ENCODE results near the gene CARD19. TPM values are rescaled to one million over a fixed set of nuclear protein-coding genes. Genes with fewer than 3 reads are reported as not detected.

CARD19 gene
- total and polyA plus RNA-seq, 7 experiments from 2014 or later: 43.0 to 90.0 (median 59.2) TPM

GRCh38 chr9:93161786-93162562 lies 66.0 kb downstream of the CARD19 start:
- H3K4me3 ChIP-seq (ENCODE audit: low read length): no peak overlapping the region
- intact Hi-C loops (cut with micrococcal nuclease): loop anchor here in 1 of 2 donors (2.0 to 5.0 kb wide), 2 partner anchors 53 to 800 kb away; no protein-coding TSS in a partner anchor
- Mint-ChIP-seq H3K27ac (no peak overlapping the region), H3K36me3 (no peaks in the 10 kb centered on the region), H3K4me3 (no peak overlapping the region), H3K4me1 (peaks cover 0 to 10% (median 6%) of the 10 kb centered on the region in 7 donors), H3K27me3 (no peaks in the 10 kb centered on the region), H3K9me3 (no peaks in the 10 kb centered on the region)
- ChIA-PET CTCF (interaction anchor here (0.6 to 1.3 kb wide), 5 partner anchors 9 to 403 kb away, joined by 3 to 4 read pairs (median 3); no protein-coding TSS in a partner anchor), POLR2A (no interaction called here)
- H3K9me3 ChIP-seq (ENCODE audit: control insufficient read depth in 2 of 3, low read length in 3 of 3): no peaks in the 10 kb centered on the region
- H3K4me1 ChIP-seq (ENCODE audit: control insufficient read depth in 2 of 2, insufficient read depth in 2 of 2, low read length in 2 of 2): peaks cover 0 to 5% of the 10 kb centered on the region in 2 donors
- no peaks in the 10 kb centered on the region for H3K36me3 ChIP-seq (ENCODE audit: control insufficient read depth in 2 of 3, insufficient read depth in 3 of 3, low read length in 3 of 3)
- DNase-seq: no peak
- no peak for ATAC-seq
- H3K27ac ChIP-seq (ENCODE audit: low read depth, low read length): no peak overlapping the region
- no peaks in the 10 kb centered on the region for H3K27me3 ChIP-seq (ENCODE audit: control insufficient read depth in 2 of 2, insufficient read depth in 2 of 2, low read length in 2 of 2)

Other genes with a start within 250 kb of the CARD19 start
- 10 to 100 TPM; 12.4 to 25.4 (median 14.0) TPM for gene ZNF484, start 218.2 kb upstream of the CARD19 start, total RNA-seq
- 1 to 10 TPM; 7.1 to 7.2 TPM for gene ZNF484, start 218.2 kb upstream of the CARD19 start, polyA plus RNA-seq
- gene FGD3, start 148.7 kb upstream of the CARD19 start, total RNA-seq: 100 to 1,000 TPM; 141 to 341 (median 193) TPM
- 100 to 1,000 TPM; 114 to 216 TPM for gene FGD3, start 148.7 kb upstream of the CARD19 start, polyA plus RNA-seq
- 10 to 100 TPM; 62.8 to 83.5 (median 68.7) TPM for gene SUSD3, start 37.5 kb upstream of the CARD19 start, total RNA-seq
- 100 to 1,000 TPM; 186 to 315 TPM for gene SUSD3, start 37.5 kb upstream of the CARD19 start, polyA plus RNA-seq
- 100 to 1,000 TPM in 2 of 5 experiments, 10 to 100 TPM in 3; 30.7 to 163 (median 64.7) TPM for gene NINJ1, start 38.0 kb downstream of the CARD19 start, total RNA-seq
- gene NINJ1, start 38.0 kb downstream of the CARD19 start, polyA plus RNA-seq: 100 to 1,000 TPM; 113 to 133 TPM
- gene WNK2, start 87.9 kb downstream of the CARD19 start, total RNA-seq: under 1 TPM in 4 of 5 experiments, not detected in 1; 0.32 to 0.83 (median 0.46) TPM
- not detected for gene WNK2, start 87.9 kb downstream of the CARD19 start, polyA plus RNA-seq

Data from naive thymus-derived CD4-positive, alpha-beta T cell (primary cell).